Measurements from ENCODE around the gene TUBGCP3. TPM values are rescaled to one million over a fixed set of nuclear protein-coding genes. Genes with fewer than 3 reads are reported as not detected.
"Not testable (repeated sequence)": the region's sequence is repeated elsewhere in the genome, so short reads cannot be mapped to it uniquely, and the experiment has no call there.

TUBGCP3 gene
- total and polyA plus RNA-seq, 4 donors = 3.6 to 45.9 (median 27.4) TPM

GRCh38 chr13:112627613-112628012 is 39.7 kb upstream of the TUBGCP3 start:
- intact Hi-C loops (cut with DNase I); H3K27ac ChIP-seq (ENCODE audit: low read depth in 1 of 2, low read length in 2 of 2); H3K36me3 ChIP-seq (ENCODE audit: control insufficient read depth in 1 of 2, insufficient read depth in 2 of 2, low read length in 1 of 2); DNase-seq; H3K4me1 ChIP-seq (ENCODE audit: control insufficient read depth in 1 of 2, insufficient read depth in 2 of 2, low read length in 2 of 2); H3K4me3 ChIP-seq (ENCODE audit: low read length in 2 of 2); ATAC-seq (ENCODE audit: low FRiP score); H3K27me3 ChIP-seq (ENCODE audit: control insufficient read depth in 1 of 2, insufficient read depth in 2 of 2, low read length in 1 of 2); H3K9me3 ChIP-seq (ENCODE audit: control insufficient read depth, low read length): not testable (repeated sequence)
- 76 to 86% methylated on average over 1 of the region's 1 CpG for WGBS, 2 donors

- H3K27ac ChIP-seq (ENCODE audit: low read depth in 1 of 2, low read length in 2 of 2) = no peak overlapping the region
- no peak overlapping the region for H3K4me3 ChIP-seq (ENCODE audit: low read length in 2 of 2)
- intact Hi-C loops (cut with DNase I) = no loop called here
- H3K9me3 ChIP-seq (ENCODE audit: control insufficient read depth, low read length) = no peaks in the 10 kb centered on the region
- no peaks in the 10 kb centered on the region for H3K36me3 ChIP-seq (ENCODE audit: control insufficient read depth in 1 of 2, insufficient read depth in 2 of 2, low read length in 1 of 2)
- H3K27me3 ChIP-seq (ENCODE audit: control insufficient read depth in 1 of 2, insufficient read depth in 2 of 2, low read length in 1 of 2) = no peaks in the 10 kb centered on the region
- DNase-seq = no peak
- WGBS, 2 donors = 92% methylated on average over 11 of the region's 11 CpGs
- H3K4me1 ChIP-seq (ENCODE audit: control insufficient read depth in 1 of 2, insufficient read depth in 2 of 2, low read length in 2 of 2) = no peaks in the 10 kb centered on the region
- ATAC-seq (ENCODE audit: low FRiP score) = no peak
Observed at GRCh38 chr13:112627161-112627560, 39.2 kb upstream of the TUBGCP3 start.

- WGBS, 2 donors = 88 to 91% methylated on average over 10 of the region's 10 CpGs
- DNase-seq (no peak), ATAC-seq (ENCODE audit: low FRiP score) (no peak)
- H3K27me3 ChIP-seq (ENCODE audit: control insufficient read depth in 1 of 2, insufficient read depth in 2 of 2, low read length in 1 of 2) = no peaks in the 10 kb centered on the region
- no peak overlapping the region for H3K27ac ChIP-seq (ENCODE audit: low read depth in 1 of 2, low read length in 2 of 2)
- intact Hi-C loops (cut with DNase I) = no loop called here
- H3K4me1 ChIP-seq (ENCODE audit: control insufficient read depth in 1 of 2, insufficient read depth in 2 of 2, low read length in 2 of 2) = no peaks in the 10 kb centered on the region
- no peaks in the 10 kb centered on the region for H3K9me3 ChIP-seq (ENCODE audit: control insufficient read depth, low read length)
- no peaks in the 10 kb centered on the region for H3K36me3 ChIP-seq (ENCODE audit: control insufficient read depth in 1 of 2, insufficient read depth in 2 of 2, low read length in 1 of 2)
- H3K4me3 ChIP-seq (ENCODE audit: low read length in 2 of 2) = no peak overlapping the region
Observed at GRCh38 chr13:112626761-112627160, 38.8 kb upstream of the TUBGCP3 start.

- intact Hi-C loops (cut with DNase I) = no loop called here
- H3K4me3 ChIP-seq (ENCODE audit: low read length in 2 of 2) = no peak overlapping the region
- no peak for DNase-seq
- H3K27ac ChIP-seq (ENCODE audit: low read depth in 1 of 2, low read length in 2 of 2) = no peak overlapping the region
- H3K27me3 ChIP-seq (ENCODE audit: control insufficient read depth in 1 of 2, insufficient read depth in 2 of 2, low read length in 1 of 2) = no peaks in the 10 kb centered on the region
- no peak for ATAC-seq (ENCODE audit: low FRiP score)
- H3K9me3 ChIP-seq (ENCODE audit: control insufficient read depth, low read length) = no peaks in the 10 kb centered on the region
- 73 to 75% methylated on average over 8 of the region's 8 CpGs for WGBS, 2 donors
- no peaks in the 10 kb centered on the region for H3K36me3 ChIP-seq (ENCODE audit: control insufficient read depth in 1 of 2, insufficient read depth in 2 of 2, low read length in 1 of 2)
- H3K4me1 ChIP-seq (ENCODE audit: control insufficient read depth in 1 of 2, insufficient read depth in 2 of 2, low read length in 2 of 2) = no peaks in the 10 kb centered on the region
Observed at GRCh38 chr13:112626124-112626523, 38.2 kb upstream of the TUBGCP3 start.

- ATAC-seq (ENCODE audit: low FRiP score) (peak; percentile 22), DNase-seq (no peak)
- 79% methylated on average over 8 of the region's 8 CpGs for WGBS, 2 donors
- H3K4me3 ChIP-seq (ENCODE audit: low read length in 2 of 2) = no peak overlapping the region
- H3K9me3 ChIP-seq (ENCODE audit: control insufficient read depth, low read length) = no peaks in the 10 kb centered on the region
- intact Hi-C loops (cut with DNase I) = no loop called here
- no peaks in the 10 kb centered on the region for H3K4me1 ChIP-seq (ENCODE audit: control insufficient read depth in 1 of 2, insufficient read depth in 2 of 2, low read length in 2 of 2)
- H3K27me3 ChIP-seq (ENCODE audit: control insufficient read depth in 1 of 2, insufficient read depth in 2 of 2, low read length in 1 of 2) = no peaks in the 10 kb centered on the region
- H3K36me3 ChIP-seq (ENCODE audit: control insufficient read depth in 1 of 2, insufficient read depth in 2 of 2, low read length in 1 of 2) = no peaks in the 10 kb centered on the region
- no peak overlapping the region for H3K27ac ChIP-seq (ENCODE audit: low read depth in 1 of 2, low read length in 2 of 2)
Observed at GRCh38 chr13:112625698-112626097, 37.7 kb upstream of the TUBGCP3 start.

- Histone ChIP-seq H3K27me3 (ENCODE audit: control insufficient read depth in 1 of 2, insufficient read depth in 2 of 2, low read length in 1 of 2) (no peaks in the 10 kb centered on the region), H3K27ac (ENCODE audit: low read depth in 1 of 2, low read length in 2 of 2) (no peak overlapping the region), H3K36me3 (ENCODE audit: control insufficient read depth in 1 of 2, insufficient read depth in 2 of 2, low read length in 1 of 2) (no peaks in the 10 kb centered on the region), H3K4me3 (ENCODE audit: low read length in 2 of 2) (no peak overlapping the region), H3K9me3 (ENCODE audit: control insufficient read depth, low read length) (no peaks in the 10 kb centered on the region), H3K4me1 (ENCODE audit: control insufficient read depth in 1 of 2, insufficient read depth in 2 of 2, low read length in 2 of 2) (no peaks in the 10 kb centered on the region)
- intact Hi-C loops (cut with DNase I) = no loop called here
- DNase-seq (no peak), ATAC-seq (ENCODE audit: low FRiP score) (no peak)
- WGBS, 2 donors = 83 to 86% methylated on average over 17 to 19 of the region's 19 CpGs
Observed at GRCh38 chr13:112624602-112625430, 36.9 kb upstream of the TUBGCP3 start.

- WGBS, 2 donors = 83 to 86% methylated on average over 15 to 16 of the region's 16 CpGs
- intact Hi-C loops (cut with DNase I) = no loop called here
- no peaks in the 10 kb centered on the region for H3K9me3 ChIP-seq (ENCODE audit: control insufficient read depth, low read length)
Observed at GRCh38 chr13:112624040-112624439, 36.1 kb upstream of the TUBGCP3 start.

GRCh38 chr13:112623051-112623711 is 35.2 kb upstream of the TUBGCP3 start:
- H3K4me1 ChIP-seq (ENCODE audit: control insufficient read depth in 1 of 2, insufficient read depth in 2 of 2, low read length in 2 of 2) = no peaks in the 10 kb centered on the region
- no peak overlapping the region for H3K27ac ChIP-seq (ENCODE audit: low read depth in 1 of 2, low read length in 2 of 2)
- H3K36me3 ChIP-seq (ENCODE audit: control insufficient read depth in 1 of 2, insufficient read depth in 2 of 2, low read length in 1 of 2) = no peaks in the 10 kb centered on the region
- DNase-seq = no peak
- intact Hi-C loops (cut with DNase I) = no loop called here
- H3K27me3 ChIP-seq (ENCODE audit: control insufficient read depth in 1 of 2, insufficient read depth in 2 of 2, low read length in 1 of 2) = no peaks in the 10 kb centered on the region
- H3K9me3 ChIP-seq (ENCODE audit: control insufficient read depth, low read length) = no peaks in the 10 kb centered on the region
- ATAC-seq (ENCODE audit: low FRiP score) = no peak
- H3K4me3 ChIP-seq (ENCODE audit: low read length in 2 of 2) = no peak overlapping the region
- WGBS, 2 donors = 77 to 80% methylated on average over 17 of the region's 17 CpGs

More at GRCh38 chr13:112624040-112624439, 36.1 kb upstream of the TUBGCP3 start:
- ATAC-seq (ENCODE audit: low FRiP score) (no peak), DNase-seq (no peak)
- H3K27me3 ChIP-seq (ENCODE audit: control insufficient read depth in 1 of 2, insufficient read depth in 2 of 2, low read length in 1 of 2) = no peaks in the 10 kb centered on the region
- H3K4me1 ChIP-seq (ENCODE audit: control insufficient read depth in 1 of 2, insufficient read depth in 2 of 2, low read length in 2 of 2) = no peaks in the 10 kb centered on the region
- no peaks in the 10 kb centered on the region for H3K36me3 ChIP-seq (ENCODE audit: control insufficient read depth in 1 of 2, insufficient read depth in 2 of 2, low read length in 1 of 2)
- H3K4me3 ChIP-seq (ENCODE audit: low read length in 2 of 2) = no peak overlapping the region
- no peak overlapping the region for H3K27ac ChIP-seq (ENCODE audit: low read depth in 1 of 2, low read length in 2 of 2)

- H3K36me3 ChIP-seq (ENCODE audit: control insufficient read depth in 1 of 2, insufficient read depth in 2 of 2, low read length in 1 of 2) = no peaks in the 10 kb centered on the region
- no peaks in the 10 kb centered on the region for H3K9me3 ChIP-seq (ENCODE audit: control insufficient read depth, low read length)
- 60 to 62% methylated on average over 7 of the region's 7 CpGs for WGBS, 2 donors
- H3K27me3 ChIP-seq (ENCODE audit: control insufficient read depth in 1 of 2, insufficient read depth in 2 of 2, low read length in 1 of 2) = no peaks in the 10 kb centered on the region
- no peaks in the 10 kb centered on the region for H3K4me1 ChIP-seq (ENCODE audit: control insufficient read depth in 1 of 2, insufficient read depth in 2 of 2, low read length in 2 of 2)
- no peak overlapping the region for H3K4me3 ChIP-seq (ENCODE audit: low read length in 2 of 2)
- DNase-seq = no peak
- no peak for ATAC-seq (ENCODE audit: low FRiP score)
- intact Hi-C loops (cut with DNase I) = no loop called here
- no peak overlapping the region for H3K27ac ChIP-seq (ENCODE audit: low read depth in 1 of 2, low read length in 2 of 2)
Observed at GRCh38 chr13:112622375-112622774, 34.4 kb upstream of the TUBGCP3 start.

Data from aorta (tissue), 5 donors.